GM12865 (cell line): ENCODE data around the gene OR5C1.

Experiments
- DNase-seq: peaks from one replicate; pipeline ENCODE4 v3.0.0; 2010; ENCODE audit warnings: low read depth
- H3K4me3 ChIP-seq: 2 replicates; pipeline ENCODE4 v1.5.1; 2011; ENCODE audit warnings: mild to moderate bottlenecking, low read depth, low read length, control low read depth
- CTCF ChIP-seq: IDR thresholded peaks from 2 replicates; pipeline ENCODE4 v1.5.1; 2011; ENCODE audit warnings: low read length, control low read depth, low read depth, inconsistent platforms; ENCODE audit not compliant: insufficient read depth; ENCODE audit errors: missing control alignments

The OR5C1 gene

GRCh38 chr9:122780026-122780425, 8.7 kb upstream of the OR5C1 start:
- no peak for DNase-seq
- no peak for TF ChIP-seq CTCF

GRCh38 chr9:122781671-122782070, 7.1 kb upstream of the OR5C1 start:
- TF ChIP-seq CTCF, result no peak
- no peak for DNase-seq
- no peak overlapping the region for H3K4me3 ChIP-seq

More at GRCh38 chr9:122780026-122780425, 8.7 kb upstream of the OR5C1 start:
- H3K4me3 ChIP-seq, result no peak overlapping the region

GRCh38 chr9:122785269-122785668, 3.5 kb upstream of the OR5C1 start:
- TF ChIP-seq CTCF, result no peak
- no peak for DNase-seq
- no peak overlapping the region for H3K4me3 ChIP-seq

GRCh38 chr9:122786338-122786737, 2.4 kb upstream of the OR5C1 start:
- no peak for TF ChIP-seq CTCF
- no peak for DNase-seq
- H3K4me3 ChIP-seq, result no peak overlapping the region

- H3K4me3 ChIP-seq, result no peak overlapping the region
- DNase-seq, result no peak
- no peak for TF ChIP-seq CTCF
These were observed 718 bp downstream of the OR5C1 start for GRCh38 chr9:122789256-122790046.

- DNase-seq, result peak; percentile 7
- TF ChIP-seq CTCF, result no peak
- H3K4me3 ChIP-seq, result no peak overlapping the region
These were observed 3.3 kb downstream of the OR5C1 start for GRCh38 chr9:122791872-122792669.
